HPDE6-E6E7 (cell line): Measurements from ENCODE around the gene CGNL1.

Experiments used
- DNase-seq: peaks from one replicate; pipeline ENCODE4 v3.0.0; 2011; ENCODE audit warnings: missing footprints; ENCODE audit errors: extremely low spot score

The CGNL1 gene

DNA sequence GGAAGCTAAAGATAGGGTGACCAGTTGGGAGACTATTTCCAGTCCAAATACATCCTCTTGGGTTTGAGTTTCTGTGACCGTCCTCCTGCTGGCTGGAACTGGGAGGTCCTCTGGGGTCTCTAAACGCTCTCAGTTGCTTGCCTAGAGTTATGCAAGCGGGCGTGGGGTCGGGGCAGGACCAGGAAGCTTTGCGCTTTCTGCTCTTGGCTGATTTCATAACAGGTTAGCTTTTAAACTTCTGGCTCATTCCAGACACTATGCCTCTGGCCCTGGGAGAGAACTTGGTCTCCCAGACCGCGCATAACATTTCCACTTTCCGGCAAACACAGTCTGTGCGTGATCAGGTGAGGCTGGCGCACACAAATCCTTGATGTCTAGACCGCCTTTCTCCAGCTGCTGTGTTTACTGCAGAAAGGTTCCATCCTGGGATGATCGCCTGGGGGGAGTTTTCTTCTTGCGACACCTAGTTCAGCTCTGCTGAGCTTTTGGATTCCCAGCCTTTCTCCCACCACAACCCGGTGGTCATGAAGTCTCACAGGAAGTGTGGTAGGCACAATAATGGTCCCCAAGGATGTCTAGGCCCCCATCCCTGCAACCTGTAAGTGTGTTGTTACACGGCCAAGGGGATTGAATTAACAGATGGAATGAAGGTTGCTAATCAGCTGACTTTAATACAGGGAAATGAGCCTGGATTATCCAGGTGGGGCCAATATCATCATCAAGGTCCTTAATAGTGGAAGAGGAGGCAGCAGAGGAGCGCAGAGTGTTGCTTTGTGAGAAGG lies 23.6 kb upstream of the CGNL1 start:
- no peak for DNase-seq

DNA sequence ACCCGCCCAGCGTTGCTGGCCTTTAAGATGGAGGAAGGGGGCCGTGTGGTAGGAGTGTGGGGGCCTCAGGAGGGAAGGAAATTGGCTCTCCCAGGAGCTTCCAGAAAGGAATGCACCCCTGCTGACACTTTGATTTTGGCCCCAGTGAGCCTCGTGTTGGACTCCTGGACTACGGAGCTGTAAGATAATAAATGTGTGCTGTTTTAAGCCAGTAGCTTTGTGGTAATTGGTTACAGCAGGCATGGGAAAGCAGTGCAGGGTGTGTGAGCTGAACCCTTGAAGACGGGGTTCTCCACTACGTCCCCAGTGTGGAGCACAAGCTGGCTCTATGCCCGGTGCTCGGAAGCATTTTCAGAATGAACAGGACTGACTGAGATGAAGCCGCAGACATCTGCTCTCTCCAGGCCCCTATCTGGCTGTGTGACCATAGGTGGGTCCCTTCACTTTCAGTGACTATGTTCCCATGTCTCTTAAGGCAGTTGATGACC lies 22.9 kb upstream of the CGNL1 start:
- DNase-seq = no peak

DNA sequence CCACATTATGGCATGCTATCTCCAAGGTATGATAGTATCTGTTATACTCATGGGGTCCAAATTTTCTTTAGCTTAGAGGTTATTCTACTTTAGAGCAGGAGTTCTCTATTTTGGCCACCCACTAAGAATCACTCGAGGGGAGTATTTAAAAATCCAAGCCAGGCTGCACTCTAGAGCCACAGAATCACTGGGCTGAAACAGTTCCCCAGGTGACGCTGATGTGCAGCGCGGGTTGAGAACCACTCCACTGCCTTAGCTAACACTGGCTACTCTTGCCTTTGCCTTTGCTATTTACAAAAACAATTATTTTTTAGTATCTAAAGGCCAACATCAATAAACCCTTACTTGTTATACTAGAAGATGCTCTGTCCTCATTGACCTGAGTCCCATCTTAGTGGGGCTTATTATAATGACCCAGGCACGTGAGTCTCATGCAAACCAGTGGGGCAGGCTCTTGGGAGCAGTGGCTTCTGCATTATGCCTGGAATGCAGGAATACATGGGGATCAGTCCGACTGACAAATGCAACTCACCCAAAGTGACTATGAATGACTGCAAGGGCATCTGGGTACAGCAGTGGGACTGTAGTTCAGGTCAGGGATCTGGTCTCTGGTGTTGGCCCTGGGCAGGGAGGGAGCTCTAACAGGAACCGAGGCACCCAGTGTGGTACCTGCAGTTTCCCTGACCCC lies 21.7 kb upstream of the CGNL1 start:
- no peak for DNase-seq

DNA sequence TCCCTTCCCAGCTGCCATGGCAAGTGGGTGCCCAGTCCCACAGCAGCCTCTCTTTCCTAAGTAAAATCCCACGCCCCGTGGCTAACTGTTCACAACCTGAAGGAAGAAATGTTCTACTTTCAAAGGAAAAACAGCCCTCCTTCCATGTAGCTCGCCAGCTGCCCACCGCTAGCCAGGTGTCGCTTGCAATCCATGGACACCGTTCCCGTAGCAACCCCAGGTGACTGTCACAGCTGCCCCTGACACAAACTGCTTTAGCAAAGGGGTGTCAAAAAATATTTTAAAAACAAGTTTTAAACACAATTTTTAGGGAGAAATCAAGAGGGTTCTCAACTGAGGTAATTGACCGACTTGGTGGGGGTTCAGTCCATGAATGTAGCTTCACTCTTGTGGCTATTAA lies 21.0 kb upstream of the CGNL1 start:
- no peak for DNase-seq

DNA sequence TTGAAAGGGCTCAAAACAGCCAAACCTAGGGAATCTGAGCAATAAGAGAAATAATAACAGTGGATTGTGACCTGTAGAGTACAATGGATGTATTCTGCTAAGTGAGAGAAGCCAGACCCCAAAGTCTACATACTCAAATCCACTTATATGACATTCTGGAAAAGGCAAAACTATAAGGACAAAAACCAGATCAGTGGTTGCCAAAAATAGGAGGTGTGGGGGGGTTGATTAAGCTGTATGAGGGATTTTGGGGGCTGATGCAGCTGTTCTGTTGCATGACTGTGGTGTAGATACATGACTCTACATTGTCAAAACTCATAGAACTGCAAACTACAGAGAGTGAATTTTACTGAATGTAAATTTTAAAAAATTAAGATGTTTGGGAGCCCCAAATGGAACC lies 20.1 kb upstream of the CGNL1 start:
- no peak for DNase-seq

DNA sequence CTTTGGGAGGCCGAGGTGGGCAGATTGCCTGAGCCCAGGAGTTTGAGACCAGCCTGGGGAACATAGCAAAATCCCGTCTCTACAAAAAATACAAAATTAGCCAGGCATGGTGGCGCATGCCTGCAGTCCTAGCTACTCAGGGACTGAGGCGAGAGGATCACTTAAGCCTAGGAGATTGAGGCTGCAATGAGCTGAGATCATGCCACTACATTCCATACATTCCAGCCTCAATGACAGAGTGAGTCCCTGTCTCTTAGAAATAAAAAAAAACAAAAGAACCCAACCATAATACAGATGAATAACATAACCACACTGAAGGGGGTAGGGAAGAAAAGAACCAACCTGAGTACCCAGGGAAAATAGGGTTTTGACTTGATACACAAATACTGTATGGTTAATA lies 19.7 kb upstream of the CGNL1 start:
- no peak for DNase-seq

DNA sequence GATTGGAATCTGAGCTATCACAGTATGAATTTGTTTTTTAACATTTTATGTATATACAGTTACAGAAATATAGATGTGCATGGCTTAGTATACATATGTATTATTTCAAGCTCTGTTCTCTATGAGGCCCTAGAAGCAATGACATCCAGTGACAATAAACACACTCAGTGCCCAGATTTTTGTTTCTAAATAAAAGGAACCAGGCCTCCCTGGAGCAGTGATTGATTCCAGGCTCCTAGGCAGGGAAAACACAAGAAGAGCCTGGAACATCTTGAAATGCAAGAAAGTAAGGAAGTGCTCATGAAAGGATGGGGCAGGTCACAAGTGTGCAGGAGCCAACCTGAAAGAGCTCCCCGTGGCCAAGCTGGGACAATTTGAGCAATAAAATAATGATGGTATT lies 18.5 kb upstream of the CGNL1 start:
- DNase-seq = no peak

DNA sequence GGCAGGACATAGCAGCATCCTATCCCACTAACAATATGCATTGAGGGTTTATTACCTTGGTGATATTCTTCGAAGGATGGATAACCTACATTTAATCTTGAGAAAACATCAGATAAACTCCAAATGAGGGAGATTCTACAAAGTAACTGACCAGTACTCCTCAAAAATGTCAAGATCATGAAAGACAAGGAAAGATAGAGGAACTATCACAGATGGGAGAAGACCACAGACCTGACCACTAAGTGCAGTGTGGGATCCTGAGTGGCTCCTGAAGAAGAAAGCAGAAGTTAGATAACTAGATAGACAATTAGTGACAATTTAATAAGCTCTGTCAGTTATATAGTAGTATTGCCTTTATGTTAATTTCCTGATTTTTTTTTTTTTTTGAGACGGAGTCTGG lies 17.7 kb upstream of the CGNL1 start:
- DNase-seq = no peak

DNA sequence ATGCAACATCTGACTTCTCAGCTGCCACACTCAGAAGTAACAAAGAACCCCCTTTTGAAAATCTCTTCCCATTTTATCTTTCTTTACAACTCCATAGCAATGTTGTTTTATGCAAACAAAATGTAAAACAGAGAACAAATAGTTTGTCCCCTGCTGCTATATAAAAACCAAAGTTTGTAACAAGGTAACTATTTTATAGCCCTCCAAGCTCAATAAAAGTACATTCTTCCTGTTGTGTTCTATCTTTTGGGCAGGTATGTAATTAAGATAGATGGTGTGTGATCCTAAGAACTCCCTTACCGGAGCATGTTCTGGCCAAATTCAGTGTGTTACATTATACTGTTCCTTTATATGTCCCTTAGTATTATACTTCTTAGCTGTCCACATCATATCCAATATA lies 12.6 kb upstream of the CGNL1 start:
- DNase-seq = no peak

DNA sequence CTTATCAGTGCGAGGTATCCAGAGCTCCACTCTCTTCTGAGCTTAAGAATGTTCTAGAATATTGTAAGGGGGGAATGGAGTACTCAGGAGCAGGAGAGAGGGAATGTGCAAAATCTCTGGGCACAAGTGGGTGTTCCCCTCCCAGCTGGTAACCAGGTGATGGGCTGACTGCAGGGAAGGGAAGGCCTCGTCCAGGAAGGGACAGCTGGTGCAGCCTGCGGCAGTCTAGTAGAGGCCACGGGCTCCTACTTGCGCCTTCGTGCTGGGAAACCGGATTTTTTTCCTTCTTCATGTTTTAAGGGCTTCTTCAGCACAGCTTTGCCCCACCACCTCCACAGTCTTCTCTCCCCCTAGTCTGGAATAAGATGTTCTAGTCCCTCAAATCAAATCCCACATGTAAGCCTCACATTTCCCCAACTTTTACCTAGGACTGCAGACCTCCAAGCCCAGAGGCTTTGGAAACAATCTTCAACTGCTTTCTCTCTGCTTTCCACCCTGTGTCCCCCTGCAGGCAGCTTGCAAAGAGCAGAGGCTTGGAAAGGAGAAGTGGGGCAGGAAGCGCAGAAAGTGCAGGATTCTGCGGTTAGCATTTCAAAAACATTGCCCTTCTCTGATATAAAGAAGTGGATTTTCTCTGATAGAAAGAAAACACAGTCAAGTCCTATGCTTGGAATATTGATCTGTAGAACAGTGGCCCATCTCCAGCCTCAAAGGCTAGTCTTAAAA lies 11.9 kb upstream of the CGNL1 start:
- DNase-seq = no peak

DNA sequence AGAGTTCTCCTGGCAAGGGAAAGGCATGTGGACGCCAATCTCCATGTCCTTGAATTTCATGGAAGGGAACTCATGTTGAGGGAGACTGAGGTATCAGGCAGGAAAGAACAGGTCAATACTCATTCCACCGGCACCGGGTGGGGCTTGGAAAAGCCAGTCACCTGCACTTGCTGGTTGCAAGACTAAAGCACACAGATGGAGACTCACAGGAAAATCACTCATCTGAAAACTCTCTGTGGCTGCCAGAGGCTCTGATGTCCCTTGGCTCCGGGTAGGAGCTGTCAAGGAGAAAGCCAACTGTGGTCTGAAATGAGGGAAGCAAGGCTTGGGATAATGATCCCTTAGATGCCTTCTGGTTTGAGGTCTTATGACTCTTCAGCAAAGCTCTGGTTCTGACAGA lies 8.7 kb upstream of the CGNL1 start:
- DNase-seq = no peak

DNA sequence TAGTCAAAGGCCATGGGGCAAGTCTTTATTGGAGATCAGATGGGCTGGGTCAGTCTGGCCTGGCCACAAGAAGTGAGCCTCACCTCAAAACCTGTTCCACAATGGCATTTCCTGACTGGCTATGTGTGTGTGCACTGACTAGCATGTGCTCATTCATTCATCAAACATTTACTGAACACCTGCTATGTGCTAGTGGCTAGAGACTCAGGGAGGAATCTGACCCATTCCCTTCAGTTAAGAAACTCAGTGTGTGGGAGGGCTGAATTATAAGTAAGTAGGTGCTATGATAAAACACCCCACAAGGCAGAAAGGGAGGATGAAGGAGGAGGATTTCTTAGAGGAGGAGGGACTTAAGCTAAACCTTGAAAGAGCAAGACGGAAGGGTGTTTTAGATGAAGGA lies 5.4 kb upstream of the CGNL1 start:
- DNase-seq = no peak

DNA sequence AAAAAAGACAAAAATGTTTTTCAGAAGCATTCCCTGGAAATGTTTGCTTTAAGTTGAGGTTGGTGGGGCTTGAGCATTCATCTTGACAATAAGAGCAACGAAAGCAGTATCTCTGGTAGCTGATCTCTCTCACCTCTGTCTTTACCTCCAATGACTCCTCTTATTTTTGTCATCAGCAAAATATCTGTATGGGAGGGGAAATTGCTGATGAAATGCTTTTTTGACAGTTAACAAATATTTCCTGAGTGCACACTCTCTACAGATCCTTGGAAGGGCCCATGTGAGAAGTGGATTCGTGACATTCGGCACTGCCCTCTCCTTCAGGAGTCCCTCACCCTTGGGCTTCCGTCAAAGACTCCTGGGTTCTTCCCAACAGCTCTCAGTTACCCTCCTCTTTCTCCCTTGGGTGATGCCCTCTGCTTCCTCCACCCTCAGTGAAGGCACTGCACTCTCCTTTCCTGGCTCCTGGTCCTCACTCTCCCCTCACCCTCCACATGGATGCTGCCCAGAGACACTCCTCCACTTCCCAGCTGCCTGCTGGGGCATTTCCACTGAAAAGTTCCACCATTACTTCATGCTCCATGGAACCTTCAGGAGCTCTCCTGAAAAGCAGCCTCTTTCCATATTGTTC lies 2.9 kb upstream of the CGNL1 start:
- no peak for DNase-seq

DNA sequence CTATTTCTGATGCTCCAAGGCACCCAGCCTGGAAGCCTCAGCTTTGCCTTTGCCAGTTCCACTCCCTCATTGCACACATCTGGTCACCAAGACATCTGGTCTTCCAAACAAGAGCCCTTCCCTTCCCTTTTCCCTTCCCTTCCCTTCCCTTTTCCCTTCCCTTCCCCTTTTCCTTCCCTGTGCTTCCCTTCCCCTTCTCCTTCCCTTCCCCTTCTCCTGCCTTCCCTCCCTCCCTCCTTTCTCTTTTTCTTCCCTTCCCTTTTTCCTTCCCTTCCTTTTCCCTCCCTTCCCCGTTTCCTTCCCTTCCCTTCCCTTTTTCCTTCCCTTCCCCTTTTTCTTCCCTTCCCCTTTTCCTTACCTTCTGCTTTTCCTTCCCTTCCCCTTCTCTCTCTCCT lies 2.4 kb upstream of the CGNL1 start:
- DNase-seq = no peak

DNA sequence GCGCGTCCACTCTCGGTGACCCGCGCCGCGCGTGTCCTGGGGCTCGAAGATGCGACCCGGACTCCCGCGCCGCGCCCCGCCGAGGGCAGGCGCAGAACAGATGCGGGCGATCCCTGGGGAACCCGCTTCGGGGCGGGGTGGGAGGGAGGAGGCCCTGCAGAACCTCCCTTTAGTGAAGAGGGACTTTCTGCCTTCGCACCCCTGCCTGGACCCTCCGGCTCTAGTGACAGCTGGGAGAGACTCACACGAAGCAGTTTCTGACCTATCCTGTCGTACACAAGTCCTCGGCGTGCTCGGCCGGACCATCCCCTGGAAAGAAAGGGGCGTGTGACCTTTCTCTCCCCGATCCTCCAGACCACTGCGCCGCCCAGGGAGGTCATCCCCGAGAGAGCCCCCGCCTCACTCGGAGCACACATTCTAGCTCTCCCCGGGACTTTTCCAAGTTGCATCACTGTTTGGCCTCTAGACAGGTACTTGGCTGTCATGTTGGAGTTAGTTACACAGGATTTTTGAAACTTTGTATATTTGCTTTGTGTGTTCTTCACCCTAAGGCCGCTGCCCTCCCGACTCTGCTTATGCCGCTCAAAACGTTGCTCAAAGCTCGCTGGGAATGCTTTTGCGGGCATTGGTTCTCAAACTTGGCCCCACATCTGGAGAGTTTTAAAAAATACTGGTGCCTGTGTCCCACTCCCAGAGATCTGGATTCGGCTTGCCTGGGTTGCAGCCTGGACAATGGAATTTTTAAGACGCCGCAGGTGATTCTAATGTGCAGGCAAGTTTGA lies 582 bp downstream of the CGNL1 start:
- no peak for DNase-seq

DNA sequence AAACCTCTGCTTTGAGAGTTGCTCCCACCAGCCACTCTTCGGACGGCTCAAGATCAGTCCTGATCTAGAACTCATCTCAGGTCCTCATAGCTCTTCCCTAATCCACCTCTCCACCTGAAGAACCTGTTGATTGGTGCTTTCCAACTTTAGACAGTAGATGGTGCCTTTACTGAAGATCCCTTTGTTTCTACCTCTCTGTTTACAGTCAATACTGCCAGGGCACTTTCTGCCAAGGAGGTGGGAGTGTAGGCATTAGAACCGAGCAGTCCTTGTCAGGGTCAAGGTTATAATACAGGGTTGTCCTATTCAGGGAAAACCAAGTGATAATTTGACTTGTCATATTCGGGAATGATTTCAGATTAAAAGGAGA lies 1.2 kb downstream of the CGNL1 start:
- DNase-seq = peak; percentile 32

DNA sequence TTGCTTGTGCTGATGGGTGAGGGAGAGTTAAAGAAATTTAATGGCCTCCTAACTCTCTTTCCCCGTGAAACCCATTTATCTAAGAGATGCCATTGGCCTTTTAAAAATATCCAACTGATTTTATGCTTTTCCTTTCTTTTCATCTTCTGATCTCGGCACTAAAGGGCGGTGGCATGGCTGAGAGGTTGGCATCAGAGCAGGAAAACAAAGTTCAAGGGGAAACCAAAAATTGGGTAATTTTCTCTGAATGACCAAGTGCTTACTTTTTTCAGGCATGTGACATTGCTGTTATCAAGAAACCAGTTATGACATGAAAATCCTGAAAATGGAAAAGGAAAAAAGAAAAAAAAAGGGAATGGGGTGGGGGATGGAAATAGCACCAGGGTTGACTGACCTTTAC lies 3.2 kb downstream of the CGNL1 start:
- no peak for DNase-seq

DNA sequence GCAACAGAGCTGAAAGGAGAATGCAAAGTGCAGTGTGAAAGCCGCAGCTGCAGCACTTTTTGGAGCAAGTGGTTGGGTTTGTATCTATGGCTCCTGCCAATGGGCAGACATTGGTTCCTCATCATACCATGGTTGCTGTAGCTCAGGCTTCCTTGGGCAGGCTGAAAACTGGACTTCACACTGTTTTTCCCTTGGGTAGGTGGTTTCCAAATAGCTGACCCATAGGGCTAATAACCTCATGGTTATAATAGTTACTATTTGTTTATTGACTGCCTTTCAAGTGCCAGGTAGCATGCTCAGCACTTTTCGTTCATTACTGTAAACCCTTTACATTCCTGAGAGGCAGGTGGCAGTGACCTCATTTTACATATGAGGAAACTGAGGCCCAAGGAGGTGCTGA lies 4.5 kb downstream of the CGNL1 start:
- no peak for DNase-seq

DNA sequence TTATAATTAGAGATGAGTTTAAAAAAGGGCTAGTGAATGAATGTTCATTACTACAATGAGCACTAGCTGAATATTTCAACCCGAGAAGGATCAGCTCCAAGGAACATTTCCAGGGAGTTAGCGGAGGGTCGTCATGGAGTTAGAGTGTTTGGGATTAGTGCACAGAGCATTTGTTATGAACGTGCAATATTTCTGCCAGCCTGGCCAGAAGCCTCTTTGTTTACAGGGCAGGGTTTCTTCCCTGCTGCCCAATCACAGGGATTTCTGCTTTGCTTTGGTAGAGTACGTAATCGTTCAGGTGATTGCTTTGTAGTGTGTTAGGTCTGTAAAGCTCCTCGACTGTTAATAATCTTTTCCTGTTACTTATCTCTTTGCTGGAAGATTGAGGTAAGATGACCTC lies 5.9 kb downstream of the CGNL1 start:
- DNase-seq = no peak

DNA sequence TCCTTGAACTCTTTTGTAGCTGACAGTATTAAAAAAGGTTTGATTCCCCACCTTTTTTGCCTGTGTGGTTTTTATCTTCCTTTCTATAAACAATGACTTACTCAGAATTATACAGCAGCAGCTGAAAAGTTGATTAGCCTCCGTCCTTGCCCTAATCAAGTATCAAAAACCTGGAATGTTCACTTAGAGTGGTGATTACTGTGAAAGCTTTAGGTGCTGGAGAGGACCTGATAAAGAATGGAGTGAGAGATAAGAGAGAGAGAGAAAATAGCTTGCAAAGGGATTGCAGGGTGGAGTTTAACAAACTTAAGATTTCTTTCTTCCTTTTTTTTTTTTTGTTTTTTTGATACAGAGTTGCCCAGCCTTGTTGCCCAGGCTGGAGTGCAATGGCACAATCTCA lies 6.7 kb downstream of the CGNL1 start:
- DNase-seq = no peak

DNA sequence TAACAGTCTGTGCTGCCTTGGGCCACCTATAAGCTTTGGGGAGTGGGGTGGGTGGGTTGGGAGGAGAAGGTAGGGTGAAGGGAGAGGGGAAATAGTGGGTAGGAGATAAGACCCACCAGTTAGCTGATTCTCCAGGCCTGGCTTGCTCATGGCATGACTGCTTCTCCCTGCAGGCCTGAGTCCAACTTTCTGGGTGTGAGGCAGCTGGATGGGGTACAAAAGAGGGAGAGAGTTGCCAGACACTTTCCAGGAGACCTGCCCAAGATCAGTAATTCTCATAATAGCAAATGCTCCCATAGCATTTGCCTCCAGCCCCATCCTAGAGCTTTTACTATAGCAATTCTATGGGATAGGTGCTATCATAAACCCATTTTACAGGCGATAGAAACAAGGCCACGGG lies 7.7 kb downstream of the CGNL1 start:
- DNase-seq = no peak

DNA sequence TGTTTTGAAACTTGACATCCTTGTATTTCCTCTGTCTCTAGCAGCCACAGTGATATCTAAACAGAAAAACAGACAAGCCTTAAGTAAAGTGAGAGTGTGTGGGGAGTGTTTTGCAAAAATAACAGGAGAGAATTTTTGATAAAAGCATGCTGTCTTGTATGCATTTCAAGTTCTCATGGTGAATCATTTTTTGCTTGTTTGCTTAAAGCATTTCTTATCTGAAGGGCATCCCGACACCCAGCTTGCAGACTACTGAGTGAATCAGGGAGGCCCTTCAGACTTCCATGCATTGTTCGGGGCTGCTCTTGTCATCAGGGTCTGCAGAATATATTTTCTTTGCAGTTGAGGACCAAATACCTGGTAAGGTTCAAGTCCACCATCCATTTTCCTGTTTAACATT lies 8.5 kb downstream of the CGNL1 start:
- DNase-seq = no peak
